Naive thymus-derived CD4-positive, alpha-beta T cell (primary cell): ENCODE measurements around the gene RPS15. TPM values are rescaled to one million over a fixed set of nuclear protein-coding genes. Genes with fewer than 3 reads are reported as not detected.

Source experiments
- ATAC-seq: fragments of 150-1000 bp; cut with Tn5 transposase; 2 replicates; pipeline ENCODE4 v1.10.0; 2021; ENCODE audit warnings: mild to moderate bottlenecking, moderate library complexity
- CTCF ChIA-PET: fragments of 350-600 bp; sonication (Branson Sonifier 250); formaldehyde crosslinking; loops from one replicate; lab custom pipeline; 2021; ENCODE audit warnings: antibody characterized with exemption; lab: Charles Lee
- POLR2A ChIA-PET: fragments of 350-600 bp; sonication (Branson Sonifier 250); formaldehyde crosslinking; loops from one replicate; lab custom pipeline; 2021; ENCODE audit warnings: antibody characterized with exemption, inconsistent platforms; lab: Charles Lee
- DNase-seq, 9 donors: peaks; one replicate each; pipeline versions ENCODE4 v3.0.0 to v3.0.0-alpha.2; 2020 to 2022; ENCODE audit warnings: mixed read lengths in 1 of 9
- H3K27ac ChIP-seq: one replicate; pipeline ENCODE4 v1.7.0; 2013; ENCODE audit warnings: mild to moderate bottlenecking, low read depth, low read length, moderate library complexity
- H3K27me3 ChIP-seq, 2 donors: one replicate each; pipeline ENCODE4 v1.7.0; 2013; ENCODE audit warnings: low read length in 2 of 2, mild to moderate bottlenecking in 2 of 2, moderate library complexity in 2 of 2; ENCODE audit not compliant: control insufficient read depth in 2 of 2, insufficient read depth in 2 of 2
- H3K36me3 ChIP-seq, 3 experiments: 1 replicate in 2 of 3; 2 replicates in 1 of 3; pipeline ENCODE4 v1.7.0; 2013; ENCODE audit warnings: low read length in 3 of 3, mild to moderate bottlenecking in 3 of 3, moderate library complexity in 1 of 3; ENCODE audit not compliant: insufficient read depth in 3 of 3, control insufficient read depth in 2 of 3
- H3K4me1 ChIP-seq, 2 donors: one replicate each; pipeline ENCODE4 v1.7.0; 2013; ENCODE audit warnings: low read length in 2 of 2, mild to moderate bottlenecking in 2 of 2, moderate library complexity in 1 of 2; ENCODE audit not compliant: control insufficient read depth in 2 of 2, insufficient read depth in 2 of 2
- H3K4me3 ChIP-seq: 2 replicates; pipeline ENCODE4 v1.7.0; 2013; ENCODE audit warnings: mild to moderate bottlenecking, low read length
- H3K9me3 ChIP-seq, 3 experiments: 1 replicate in 2 of 3; 2 replicates in 1 of 3; pipeline ENCODE4 v1.7.0; 2013; ENCODE audit warnings: low read length in 3 of 3; ENCODE audit not compliant: control insufficient read depth in 2 of 3
- H3K27ac Mint-ChIP-seq, 9 donors: one replicate each; pipeline ENCODE4 v1.8.0; 2020 to 2022; ENCODE audit warnings: mixed read lengths in 9 of 9, mild to moderate bottlenecking in 8 of 9, moderate library complexity in 5 of 9, inconsistent platforms in 2 of 9
- H3K27me3 Mint-ChIP-seq, 5 donors: one replicate each; pipeline ENCODE4 v1.8.0; 2021 to 2022; ENCODE audit warnings: mixed read lengths in 5 of 5, mild to moderate bottlenecking in 1 of 5
- H3K36me3 Mint-ChIP-seq, 5 donors: one replicate each; pipeline ENCODE4 v1.8.0; 2020 to 2022; ENCODE audit warnings: mixed read lengths in 5 of 5, mild to moderate bottlenecking in 3 of 5, inconsistent platforms in 1 of 5
- H3K4me1 Mint-ChIP-seq, 7 donors: one replicate each; pipeline ENCODE4 v1.8.0; 2020 to 2022; ENCODE audit warnings: mixed read lengths in 7 of 7, mild to moderate bottlenecking in 3 of 7, inconsistent platforms in 1 of 7
- H3K4me3 Mint-ChIP-seq, 10 donors: one replicate each; pipeline ENCODE4 v1.8.0; 2020 to 2022; ENCODE audit warnings: mild to moderate bottlenecking in 10 of 10, mixed read lengths in 10 of 10, moderate library complexity in 6 of 10, inconsistent platforms in 2 of 10
- H3K9me3 Mint-ChIP-seq, 11 donors: one replicate each; pipeline ENCODE4 v1.8.0; 2020 to 2022; ENCODE audit warnings: mixed read lengths in 11 of 11, mild to moderate bottlenecking in 4 of 11, inconsistent platforms in 1 of 11, moderate library complexity in 1 of 11
- intact Hi-C, 2 donors: fragments of 100-400 bp; cut with micrococcal nuclease; formaldehyde crosslinking; loops; one replicate each; pipeline ENCODE4 v1.15.1; 2023
- polyA plus RNA-seq, 2 donors: library from polyadenylated mRNA; unstranded; fragments of 300-500 nt; fragmentation: Illumina TruSeq; gene quantifications; one replicate each; pipeline ENCODE4 v1.2.3, GENCODE V29; 2021
- total RNA-seq, 6 experiments: library from RNA in 5 of 6; stranded (reverse) in 5 of 6; gene quantifications; 1 replicate in 5 of 6; 2 replicates in 1 of 6; pipeline ENCODE4 v1.2.3 and lab custom pipeline; 2021 to 2026

Gene RPS15
- total and polyA plus RNA-seq, 7 experiments from 2014 or later = 1,300 to 3,761 (median 2,017) TPM

DNA sequence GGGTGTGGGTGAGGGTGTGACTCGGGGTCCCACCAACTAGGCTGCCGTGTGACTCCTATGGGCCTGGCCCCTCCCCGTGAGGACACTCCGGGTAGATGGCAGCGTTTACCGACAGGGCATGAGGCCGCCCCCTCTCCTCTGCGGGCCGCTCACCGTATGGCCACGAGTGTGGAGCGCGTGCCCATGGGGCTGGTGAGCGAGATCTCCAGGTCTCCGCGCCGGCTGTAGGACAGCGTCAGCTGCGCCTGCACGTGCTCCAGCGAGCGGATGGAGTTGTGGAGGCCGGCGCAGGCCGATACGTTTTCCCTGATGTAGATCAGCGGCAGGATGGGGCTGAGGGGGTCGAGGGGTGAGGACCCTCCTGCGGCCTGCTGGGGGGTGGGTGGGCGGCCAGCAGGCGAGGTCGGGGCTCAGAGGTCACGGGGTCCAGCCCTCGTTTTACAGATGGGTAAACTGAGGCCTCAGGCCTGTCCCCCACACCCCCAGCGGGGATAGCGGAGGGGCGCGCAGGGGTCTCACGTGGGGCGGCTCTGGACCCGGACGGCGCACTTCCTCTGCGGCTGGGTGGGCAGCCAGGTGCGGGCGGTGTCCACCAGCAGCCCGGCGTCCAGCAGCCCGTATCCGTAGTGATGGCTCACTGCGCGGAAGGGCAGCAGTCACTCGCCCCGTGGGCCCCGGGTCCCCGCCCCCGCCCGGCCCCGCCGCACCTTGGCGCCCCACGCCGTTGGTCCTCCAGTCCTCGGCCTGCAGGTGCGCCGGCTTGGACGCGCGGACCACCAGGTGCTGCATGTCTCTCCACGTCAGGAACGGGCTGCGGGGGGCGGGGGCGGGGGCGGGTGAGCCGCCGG lies 45.2 kb downstream of the RPS15 start:
- H3K4me3 ChIP-seq = no peak overlapping the region
- Mint-ChIP-seq H3K27ac (no peak overlapping the region), H3K27me3 (peaks cover 0 to 3% (median 0%) of the 10 kb centered on the region in 5 donors), H3K4me1 (peaks cover 4 to 11% (median 7%) of the 10 kb centered on the region in 7 donors), H3K4me3 (no peak overlapping the region), H3K9me3 (no peaks in the 10 kb centered on the region), H3K36me3 (peaks cover 0 to 5% (median 4%) of the 10 kb centered on the region in 5 donors)
- DNase-seq (no peak), ATAC-seq (no peak)
- H3K36me3 ChIP-seq = no peaks in the 10 kb centered on the region
- no peaks in the 10 kb centered on the region for H3K9me3 ChIP-seq
- no peak overlapping the region for H3K27ac ChIP-seq
- POLR2A ChIA-PET = no interaction called here
- no peaks in the 10 kb centered on the region for H3K27me3 ChIP-seq
- CTCF ChIA-PET = no interaction called here
- H3K4me1 ChIP-seq = peaks cover under 1 to 2% of the 10 kb centered on the region in 2 donors
- intact Hi-C loops = no loop called here

DNA sequence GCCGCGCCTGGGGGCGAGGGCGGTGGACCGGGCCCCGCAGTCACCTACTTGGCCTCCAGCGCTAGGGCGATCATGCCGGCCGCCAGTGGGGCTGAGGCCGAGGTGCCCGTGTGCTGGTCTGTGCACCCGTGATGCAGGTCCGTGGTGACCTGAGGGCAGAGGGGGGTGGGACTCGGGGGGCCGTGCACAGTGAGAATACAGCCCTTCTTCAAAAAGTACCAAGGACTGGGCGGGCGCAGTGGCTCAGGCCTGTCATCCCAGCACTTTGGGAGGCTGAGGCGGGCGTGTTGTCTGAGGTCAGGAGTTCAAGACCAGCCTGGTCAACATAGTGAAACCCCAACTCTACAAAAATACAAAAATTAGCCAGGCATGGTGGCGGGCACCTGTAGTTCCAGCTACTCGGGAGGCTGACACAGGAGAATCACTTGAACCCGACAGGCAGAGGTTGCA lies 45.8 kb downstream of the RPS15 start:
- Histone ChIP-seq H3K27ac (no peak overlapping the region), H3K36me3 (no peaks in the 10 kb centered on the region), H3K4me1 (no peaks in the 10 kb centered on the region), H3K27me3 (no peaks in the 10 kb centered on the region), H3K4me3 (no peak overlapping the region), H3K9me3 (no peaks in the 10 kb centered on the region)
- peaks cover 0 to 3% (median 0%) of the 10 kb centered on the region in 5 donors for H3K27me3 Mint-ChIP-seq
- peaks cover 3 to 9% (median 4%) of the 10 kb centered on the region in 7 donors for H3K4me1 Mint-ChIP-seq
- DNase-seq (no peak), ATAC-seq (no peak)
- ChIA-PET POLR2A (no interaction called here), CTCF (no interaction called here)
- H3K4me3 Mint-ChIP-seq = no peak overlapping the region
- no peak overlapping the region for H3K27ac Mint-ChIP-seq
- H3K36me3 Mint-ChIP-seq = peaks cover 0 to 3% (median 2%) of the 10 kb centered on the region in 5 donors
- intact Hi-C loops = no loop called here
- no peaks in the 10 kb centered on the region for H3K9me3 Mint-ChIP-seq

DNA sequence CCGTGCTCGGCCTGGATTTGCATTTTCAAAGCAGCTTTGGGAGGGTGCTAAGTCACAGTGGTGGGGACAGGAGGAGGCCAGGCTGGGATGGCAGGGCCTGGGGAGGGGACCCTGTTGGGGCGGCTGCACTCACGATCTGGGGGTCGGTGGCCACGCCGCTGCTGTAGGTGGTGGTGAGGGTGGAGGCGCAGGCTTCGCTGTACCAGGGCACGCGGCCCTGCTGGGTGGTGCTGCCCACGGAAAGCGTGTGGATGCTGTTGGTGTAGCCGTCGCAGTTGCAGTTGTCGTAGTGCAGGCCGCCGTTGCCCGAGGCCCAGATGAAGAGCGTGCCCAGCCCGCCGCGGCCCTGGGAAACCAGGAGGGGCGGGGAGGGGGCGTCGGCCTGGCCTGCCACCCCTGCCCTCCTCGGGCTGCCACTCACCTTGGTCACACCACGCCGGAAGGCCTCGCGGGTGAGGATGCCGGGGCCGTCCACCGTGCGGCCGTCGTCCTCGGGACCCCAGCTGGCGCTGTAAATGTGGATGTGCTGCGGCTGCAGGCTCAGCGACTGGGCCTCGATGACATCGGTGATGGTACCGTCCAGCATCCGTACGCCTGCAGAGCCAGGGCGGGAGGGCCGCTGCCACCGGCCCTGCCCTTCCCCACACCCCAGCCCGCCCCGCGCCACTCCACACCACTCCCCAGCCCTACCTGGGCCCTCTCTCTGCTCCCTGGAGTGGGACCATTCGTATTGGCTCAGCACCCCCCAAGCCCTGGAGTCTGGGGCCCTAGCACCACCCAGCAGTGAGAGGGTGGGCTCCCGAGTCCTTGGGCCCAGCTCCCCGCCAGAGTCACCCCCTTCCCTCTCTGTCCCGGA lies 48.8 kb downstream of the RPS15 start:
- POLR2A ChIA-PET = no interaction called here
- H3K27ac Mint-ChIP-seq = no peak overlapping the region

GRCh38 chr19:1487576-1488281 lies 49.5 kb downstream of the RPS15 start:
- intact Hi-C loops = no loop called here
- no peaks in the 10 kb centered on the region for H3K36me3 ChIP-seq
- DNase-seq (no peak), ATAC-seq (no peak)
- no peaks in the 10 kb centered on the region for H3K9me3 ChIP-seq
- H3K4me1 Mint-ChIP-seq = peaks cover 7 to 17% (median 15%) of the 10 kb centered on the region in 7 donors
- no peak overlapping the region for H3K27ac Mint-ChIP-seq
- peaks cover 0 to 14% (median 0%) of the 10 kb centered on the region in 5 donors for H3K27me3 Mint-ChIP-seq
- ChIA-PET CTCF (no interaction called here), POLR2A (no interaction called here)
- no peak overlapping the region for H3K4me3 Mint-ChIP-seq
- H3K4me3 ChIP-seq = no peak overlapping the region
- H3K4me1 ChIP-seq = peaks cover 9 to 10% of the 10 kb centered on the region in 2 donors
- H3K9me3 Mint-ChIP-seq = peaks cover 0 to 2% (median 0%) of the 10 kb centered on the region in 11 donors
- H3K27ac ChIP-seq = no peak overlapping the region
- no peaks in the 10 kb centered on the region for H3K27me3 ChIP-seq
- H3K36me3 Mint-ChIP-seq = no peaks in the 10 kb centered on the region

More for the DNA sequence above, 48.8 kb downstream of the RPS15 start:
- Histone ChIP-seq H3K4me3 (no peak overlapping the region), H3K4me1 (peaks cover 9 to 10% of the 10 kb centered on the region in 2 donors), H3K27ac (no peak overlapping the region), H3K27me3 (no peaks in the 10 kb centered on the region), H3K36me3 (no peaks in the 10 kb centered on the region), H3K9me3 (no peaks in the 10 kb centered on the region)
- DNase-seq (no peak), ATAC-seq (no peak)
- peaks cover 0 to 2% (median 0%) of the 10 kb centered on the region in 11 donors for H3K9me3 Mint-ChIP-seq
- peaks cover 7 to 16% (median 14%) of the 10 kb centered on the region in 7 donors for H3K4me1 Mint-ChIP-seq
- peaks cover 0 to 8% (median 0%) of the 10 kb centered on the region in 5 donors for H3K27me3 Mint-ChIP-seq
- no peaks in the 10 kb centered on the region for H3K36me3 Mint-ChIP-seq
- no peak overlapping the region for H3K4me3 Mint-ChIP-seq
- CTCF ChIA-PET = no interaction called here
- intact Hi-C loops = no loop called here

- Mint-ChIP-seq H3K4me3 (no peak overlapping the region), H3K27me3 (peaks cover 0 to 14% (median 0%) of the 10 kb centered on the region in 5 donors), H3K9me3 (peaks cover 0 to 2% (median 0%) of the 10 kb centered on the region in 11 donors), H3K27ac (no peak overlapping the region), H3K4me1 (peaks cover 7 to 17% (median 15%) of the 10 kb centered on the region in 7 donors), H3K36me3 (no peaks in the 10 kb centered on the region)
- Histone ChIP-seq H3K36me3 (no peaks in the 10 kb centered on the region), H3K9me3 (no peaks in the 10 kb centered on the region), H3K4me1 (peaks cover 9 to 10% of the 10 kb centered on the region in 2 donors), H3K27ac (no peak overlapping the region), H3K27me3 (no peaks in the 10 kb centered on the region), H3K4me3 (no peak overlapping the region)
- intact Hi-C loops = no loop called here
- ATAC-seq (no peak), DNase-seq (no peak)
- ChIA-PET CTCF (interaction anchor here (0.7 kb wide), 1 partner anchor 44 kb away, joined by 3 read pairs; no protein-coding TSS in a partner anchor), POLR2A (interaction anchor here (0.7 kb wide), 1 partner anchor 411 kb away, joined by 4 read pairs; no protein-coding TSS in a partner anchor)
Measured at GRCh38 chr19:1488282-1488601, 50.0 kb downstream of the RPS15 start.
